ENCODE measurements around the gene SRCAP.

DNA sequence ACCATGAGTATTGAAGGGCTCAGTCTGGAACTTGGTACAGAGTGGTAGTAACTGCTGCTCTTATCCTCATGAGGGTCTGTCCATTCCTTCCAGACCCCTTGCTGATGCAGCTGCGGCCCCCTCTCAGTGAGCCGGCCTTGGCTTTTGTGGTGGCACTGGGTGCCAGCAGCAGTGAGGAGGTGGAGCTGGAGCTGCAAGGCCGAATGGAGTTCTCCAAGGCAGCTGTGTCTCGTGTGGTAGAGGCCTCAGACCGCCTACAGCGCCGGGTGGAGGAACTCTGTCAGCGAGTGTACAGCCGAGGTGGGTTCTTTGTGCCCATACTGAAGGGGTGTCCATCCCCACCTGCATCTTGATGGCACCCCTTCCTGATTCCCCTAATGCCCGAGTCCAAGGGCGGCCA lies 65.1 kb downstream of the SRCAP start:
- no peak for TF ChIP-seq EZH2 (IDR thresholded peaks at IDR 0.05; ENCODE audit: borderline replicate concordance)
- TF ChIP-seq, protein P1, sequence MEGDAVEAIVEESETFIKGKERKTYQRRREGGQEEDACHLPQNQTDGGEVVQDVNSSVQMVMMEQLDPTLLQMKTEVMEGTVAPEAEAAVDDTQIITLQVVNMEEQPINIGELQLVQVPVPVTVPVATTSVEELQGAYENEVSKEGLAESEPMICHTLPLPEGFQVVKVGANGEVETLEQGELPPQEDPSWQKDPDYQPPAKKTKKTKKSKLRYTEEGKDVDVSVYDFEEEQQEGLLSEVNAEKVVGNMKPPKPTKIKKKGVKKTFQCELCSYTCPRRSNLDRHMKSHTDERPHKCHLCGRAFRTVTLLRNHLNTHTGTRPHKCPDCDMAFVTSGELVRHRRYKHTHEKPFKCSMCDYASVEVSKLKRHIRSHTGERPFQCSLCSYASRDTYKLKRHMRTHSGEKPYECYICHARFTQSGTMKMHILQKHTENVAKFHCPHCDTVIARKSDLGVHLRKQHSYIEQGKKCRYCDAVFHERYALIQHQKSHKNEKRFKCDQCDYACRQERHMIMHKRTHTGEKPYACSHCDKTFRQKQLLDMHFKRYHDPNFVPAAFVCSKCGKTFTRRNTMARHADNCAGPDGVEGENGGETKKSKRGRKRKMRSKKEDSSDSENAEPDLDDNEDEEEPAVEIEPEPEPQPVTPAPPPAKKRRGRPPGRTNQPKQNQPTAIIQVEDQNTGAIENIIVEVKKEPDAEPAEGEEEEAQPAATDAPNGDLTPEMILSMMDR (IDR thresholded peaks at IDR 0.05; ENCODE audit: poor library complexity): no peak

Data from hepatocyte (in vitro differentiated cells).